ENCODE data around the gene SETX. TPM values are rescaled to one million over a fixed set of nuclear protein-coding genes. Genes with fewer than 3 reads are reported as not detected.
"Not testable (repeated sequence)": the region's sequence is repeated elsewhere in the genome, so short reads cannot be mapped to it uniquely, and the experiment has no call there.

Gene SETX
- 10 to 100 TPM; 54.2 to 58.0 TPM for total RNA-seq

GRCh38 chr9:132354637-132355355 lies at the start of gene SETX:
Gene SETX (minus strand): TSS chr9:132354986. CDS start chr9:132349428, 5,558 bp downstream.
- CTCF ChIA-PET: interaction anchor here (0.9 kb wide), 2 partner anchors 86 to 626 kb away, joined by 3 to 5 read pairs; no protein-coding TSS in a partner anchor
- ATAC-seq: peak; percentile 86
- Mint-ChIP-seq H3K27ac (peak within 1 kb of the TSS; percentile 96), H3K4me1 (ENCODE audit: low read depth) (peaks cover 35% of the 10 kb centered on the region), H3K36me3 (ENCODE audit: low read depth) (peaks cover 42% of the 10 kb centered on the region), H3K9me3 (ENCODE audit: insufficient read depth) (no peaks in the 10 kb centered on the region), H3K27me3 (ENCODE audit: low read depth) (no peaks in the 10 kb centered on the region), H3K4me3 (peak within 1 kb of the TSS; percentile 82)
- DNase-seq: peak; percentile 96
- POLR2A ChIA-PET: interaction anchor here (0.8 to 2.0 kb wide), 7 partner anchors 10 to 50 kb away, joined by 3 to 8 read pairs (median 4); no protein-coding TSS in a partner anchor

- H3K27me3 Mint-ChIP-seq (ENCODE audit: low read depth): peaks cover 2% of the 10 kb centered on the region
- peak; percentile 62 for DNase-seq
- ChIA-PET CTCF (interaction anchor here (0.9 to 1.1 kb wide), 4 partner anchors 8 to 240 kb away, joined by 3 to 4 read pairs (median 3); no protein-coding TSS in a partner anchor), POLR2A (interaction anchor here (0.6 to 1.9 kb wide), 9 partner anchors 9 to 163 kb away, joined by 3 to 9 read pairs (median 3); partner anchors contain the start of gene SETX)
- H3K9me3 Mint-ChIP-seq (ENCODE audit: insufficient read depth): no peaks in the 10 kb centered on the region
- H3K4me1 Mint-ChIP-seq (ENCODE audit: low read depth): peaks cover 40% of the 10 kb centered on the region
- H3K4me3 Mint-ChIP-seq: peak overlapping the region; percentile 95
- H3K27ac Mint-ChIP-seq: peak overlapping the region; percentile 83
- peaks cover 44% of the 10 kb centered on the region for H3K36me3 Mint-ChIP-seq (ENCODE audit: low read depth)
- ATAC-seq: peak; percentile 64
Observed at GRCh38 chr9:132404228-132404881, 49.6 kb upstream of the SETX start.

GRCh38 chr9:132401824-132402223 lies 47.0 kb upstream of the SETX start:
- Mint-ChIP-seq H3K27me3 (ENCODE audit: low read depth) (no peaks in the 10 kb centered on the region), H3K4me1 (ENCODE audit: low read depth) (peaks cover 33% of the 10 kb centered on the region), H3K36me3 (ENCODE audit: low read depth) (peaks cover 58% of the 10 kb centered on the region), H3K9me3 (ENCODE audit: insufficient read depth) (no peaks in the 10 kb centered on the region), H3K27ac (no peak overlapping the region), H3K4me3 (no peak overlapping the region)
- POLR2A ChIA-PET: no interaction called here
- ATAC-seq (no peak), DNase-seq (no peak)
- CTCF ChIA-PET: no interaction called here

GRCh38 chr9:132395560-132395959 lies 40.8 kb upstream of the SETX start:
- CTCF ChIA-PET: no interaction called here
- H3K9me3 Mint-ChIP-seq (ENCODE audit: insufficient read depth): no peaks in the 10 kb centered on the region

GRCh38 chr9:132391449-132391848 lies 36.7 kb upstream of the SETX start:
- Mint-ChIP-seq H3K4me3 (no peak overlapping the region), H3K27me3 (ENCODE audit: low read depth) (no peaks in the 10 kb centered on the region), H3K36me3 (ENCODE audit: low read depth) (peaks cover 68% of the 10 kb centered on the region), H3K4me1 (ENCODE audit: low read depth) (no peaks in the 10 kb centered on the region), H3K9me3 (ENCODE audit: insufficient read depth) (no peaks in the 10 kb centered on the region), H3K27ac (no peak overlapping the region)
- ATAC-seq (no peak), DNase-seq (no peak)
- CTCF ChIA-PET: interaction anchor here (1.3 kb wide), 1 partner anchor 123 kb away, joined by 3 read pairs; no protein-coding TSS in a partner anchor
- POLR2A ChIA-PET: interaction anchor here (1.3 kb wide), 1 partner anchor 9 kb away, joined by 4 read pairs; no protein-coding TSS in a partner anchor

More at GRCh38 chr9:132395560-132395959, 40.8 kb upstream of the SETX start:
- ATAC-seq: no peak
- H3K4me3 Mint-ChIP-seq: no peak overlapping the region
- peaks cover 2% of the 10 kb centered on the region for H3K4me1 Mint-ChIP-seq (ENCODE audit: low read depth)
- no peaks in the 10 kb centered on the region for H3K27me3 Mint-ChIP-seq (ENCODE audit: low read depth)
- no peak overlapping the region for H3K27ac Mint-ChIP-seq
- DNase-seq: no peak
- peaks cover 64% of the 10 kb centered on the region for H3K36me3 Mint-ChIP-seq (ENCODE audit: low read depth)
- POLR2A ChIA-PET: interaction anchor here (1.7 kb wide), 1 partner anchor 9 kb away, joined by 4 read pairs; no protein-coding TSS in a partner anchor

- Mint-ChIP-seq H3K9me3 (ENCODE audit: insufficient read depth) (no peaks in the 10 kb centered on the region), H3K36me3 (ENCODE audit: low read depth) (peaks cover 67% of the 10 kb centered on the region), H3K4me1 (ENCODE audit: low read depth) (no peaks in the 10 kb centered on the region), H3K4me3 (no peak overlapping the region), H3K27ac (no peak overlapping the region), H3K27me3 (ENCODE audit: low read depth) (no peaks in the 10 kb centered on the region)
- CTCF ChIA-PET: interaction anchor here (1.3 kb wide), 1 partner anchor 122 kb away, joined by 3 read pairs; no protein-coding TSS in a partner anchor
- DNase-seq (no peak), ATAC-seq (no peak)
- POLR2A ChIA-PET: interaction anchor here (1.3 to 1.4 kb wide), 2 partner anchors 9 to 13 kb away, joined by 3 to 4 read pairs; no protein-coding TSS in a partner anchor
Observed at GRCh38 chr9:132390966-132391365, 36.2 kb upstream of the SETX start.

GRCh38 chr9:132387133-132387532 lies 32.3 kb upstream of the SETX start:
- Mint-ChIP-seq H3K4me1 (ENCODE audit: low read depth) (peaks cover 29% of the 10 kb centered on the region), H3K36me3 (ENCODE audit: low read depth) (peaks cover 82% of the 10 kb centered on the region), H3K27ac (no peak overlapping the region), H3K9me3 (ENCODE audit: insufficient read depth) (no peaks in the 10 kb centered on the region), H3K4me3 (no peak overlapping the region), H3K27me3 (ENCODE audit: low read depth) (no peaks in the 10 kb centered on the region)
- ChIA-PET POLR2A (interaction anchor here (0.8 kb wide), 1 partner anchor 15 kb away, joined by 3 read pairs; no protein-coding TSS in a partner anchor), CTCF (no interaction called here)
- DNase-seq (no peak), ATAC-seq (no peak)

GRCh38 chr9:132384376-132384775 lies 29.6 kb upstream of the SETX start:
- H3K27ac Mint-ChIP-seq: peak overlapping the region; percentile 72
- ATAC-seq: peak; percentile 59
- H3K4me3 Mint-ChIP-seq: no peak overlapping the region
- H3K27me3 Mint-ChIP-seq (ENCODE audit: low read depth): no peaks in the 10 kb centered on the region
- H3K4me1 Mint-ChIP-seq (ENCODE audit: low read depth): peaks cover 37% of the 10 kb centered on the region
- POLR2A ChIA-PET: interaction anchor here (0.9 to 1.5 kb wide), 3 partner anchors 20 to 33 kb away, joined by 3 to 8 read pairs (median 5); partner anchors contain the start of gene SETX
- no peak for DNase-seq
- no peaks in the 10 kb centered on the region for H3K9me3 Mint-ChIP-seq (ENCODE audit: insufficient read depth)
- H3K36me3 Mint-ChIP-seq (ENCODE audit: low read depth): peaks cover 73% of the 10 kb centered on the region
- CTCF ChIA-PET: interaction anchor here (1.1 to 1.4 kb wide), 3 partner anchors 29 to 115 kb away, joined by 3 to 4 read pairs (median 4); no protein-coding TSS in a partner anchor

GRCh38 chr9:132383462-132383883 lies 28.7 kb upstream of the SETX start:
- peak overlapping the region; percentile 70 for H3K27ac Mint-ChIP-seq
- no peaks in the 10 kb centered on the region for H3K27me3 Mint-ChIP-seq (ENCODE audit: low read depth)
- peaks cover 37% of the 10 kb centered on the region for H3K4me1 Mint-ChIP-seq (ENCODE audit: low read depth)
- H3K36me3 Mint-ChIP-seq (ENCODE audit: low read depth): peaks cover 70% of the 10 kb centered on the region
- ChIA-PET POLR2A (interaction anchor here (0.5 to 1.5 kb wide), 5 partner anchors 21 to 993 kb away, joined by 3 to 8 read pairs (median 5); partner anchors contain the start of gene SETX), CTCF (interaction anchor here (1.1 to 1.4 kb wide), 2 partner anchors 30 to 33 kb away, joined by 3 to 4 read pairs; no protein-coding TSS in a partner anchor)
- H3K4me3 Mint-ChIP-seq: no peak overlapping the region
- DNase-seq (no peak), ATAC-seq (no peak)
- H3K9me3 Mint-ChIP-seq (ENCODE audit: insufficient read depth): no peaks in the 10 kb centered on the region

GRCh38 chr9:132381966-132382541 lies 27.3 kb upstream of the SETX start:
- ATAC-seq (peak; percentile 41), DNase-seq (no peak)
- Mint-ChIP-seq H3K9me3 (ENCODE audit: insufficient read depth) (no peaks in the 10 kb centered on the region), H3K4me1 (ENCODE audit: low read depth) (peaks cover 37% of the 10 kb centered on the region), H3K36me3 (ENCODE audit: low read depth) (peaks cover 60% of the 10 kb centered on the region), H3K27me3 (ENCODE audit: low read depth) (no peaks in the 10 kb centered on the region), H3K27ac (peak overlapping the region; percentile 74), H3K4me3 (no peak overlapping the region)
- CTCF ChIA-PET: no interaction called here
- POLR2A ChIA-PET: interaction anchor here (0.6 to 1.6 kb wide), 3 partner anchors 23 to 29 kb away, joined by 3 to 9 read pairs (median 3); partner anchors contain the start of gene SETX

- H3K4me1 Mint-ChIP-seq (ENCODE audit: low read depth): peaks cover 27% of the 10 kb centered on the region
- CTCF ChIA-PET; H3K4me3 Mint-ChIP-seq; H3K27ac Mint-ChIP-seq; ATAC-seq; DNase-seq; H3K9me3 Mint-ChIP-seq (ENCODE audit: insufficient read depth); POLR2A ChIA-PET; H3K27me3 Mint-ChIP-seq (ENCODE audit: low read depth): not testable (repeated sequence)
- H3K36me3 Mint-ChIP-seq (ENCODE audit: low read depth): peaks cover 37% of the 10 kb centered on the region
Observed at GRCh38 chr9:132378416-132378815, 23.6 kb upstream of the SETX start.

All from activated CD8-positive, alpha-beta T cell treated with anti-CD3 and anti-CD28 coated beads, Interleukin-2, amount 10 ng/mL, durations not matched to agents 7 days and 5 days (primary cell).